ENCODE results near the gene HDAC4.
A peak's percentile ranks its signal among the peaks of the same experiment; 100 is the strongest.
"Not testable (repeated sequence)": the region's sequence is repeated elsewhere in the genome, so short reads cannot be mapped to it uniquely, and the experiment has no call there.

The HDAC4 gene

DNA sequence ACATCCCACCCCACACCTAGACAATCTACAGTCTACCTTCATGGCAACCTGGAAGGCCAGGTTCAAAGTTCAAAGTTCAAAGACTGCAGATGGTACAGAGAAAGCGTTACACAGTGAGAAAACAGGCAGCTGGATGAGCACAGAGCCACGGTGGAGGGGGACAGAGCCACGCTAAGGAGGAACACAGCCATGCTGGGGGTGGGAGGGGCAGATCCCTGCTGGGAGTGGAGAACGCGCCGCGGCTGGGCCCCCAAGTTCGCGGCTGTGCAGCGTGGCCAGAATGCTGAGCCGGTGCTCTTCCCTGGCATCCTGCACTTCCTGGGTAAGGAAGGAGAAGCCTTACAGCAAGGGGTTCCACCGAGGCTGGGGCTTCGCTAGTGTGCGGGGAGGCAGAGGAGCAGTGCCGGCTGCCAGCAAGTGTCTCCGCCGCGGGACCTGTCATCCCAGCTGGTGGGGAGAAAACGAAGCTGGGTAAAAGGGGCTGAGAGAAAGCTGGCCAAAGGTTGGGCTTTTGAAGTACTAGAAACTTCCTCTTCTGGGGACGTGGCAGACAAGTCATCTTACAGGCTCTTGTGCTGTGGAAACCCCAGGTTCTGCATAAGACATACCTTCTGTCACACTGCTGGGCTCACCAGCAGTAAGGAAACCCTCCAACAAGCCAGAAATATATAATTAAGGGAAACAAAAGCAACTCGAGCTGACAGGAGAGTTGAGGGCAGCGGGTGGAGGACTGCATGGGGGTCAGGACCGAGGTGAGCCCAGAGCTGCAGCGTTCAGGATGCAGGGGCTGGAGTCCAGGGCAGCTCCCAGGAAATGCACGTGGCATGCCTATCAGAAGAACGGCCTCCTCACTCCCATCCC, 115.5 kb downstream of the HDAC4 start:
- in situ Hi-C loops (cut with MboI; ENCODE audit: low sequenced_read_pairs, unreplicated experiment), result no loop called here
- TF ChIP-seq, protein P1, sequence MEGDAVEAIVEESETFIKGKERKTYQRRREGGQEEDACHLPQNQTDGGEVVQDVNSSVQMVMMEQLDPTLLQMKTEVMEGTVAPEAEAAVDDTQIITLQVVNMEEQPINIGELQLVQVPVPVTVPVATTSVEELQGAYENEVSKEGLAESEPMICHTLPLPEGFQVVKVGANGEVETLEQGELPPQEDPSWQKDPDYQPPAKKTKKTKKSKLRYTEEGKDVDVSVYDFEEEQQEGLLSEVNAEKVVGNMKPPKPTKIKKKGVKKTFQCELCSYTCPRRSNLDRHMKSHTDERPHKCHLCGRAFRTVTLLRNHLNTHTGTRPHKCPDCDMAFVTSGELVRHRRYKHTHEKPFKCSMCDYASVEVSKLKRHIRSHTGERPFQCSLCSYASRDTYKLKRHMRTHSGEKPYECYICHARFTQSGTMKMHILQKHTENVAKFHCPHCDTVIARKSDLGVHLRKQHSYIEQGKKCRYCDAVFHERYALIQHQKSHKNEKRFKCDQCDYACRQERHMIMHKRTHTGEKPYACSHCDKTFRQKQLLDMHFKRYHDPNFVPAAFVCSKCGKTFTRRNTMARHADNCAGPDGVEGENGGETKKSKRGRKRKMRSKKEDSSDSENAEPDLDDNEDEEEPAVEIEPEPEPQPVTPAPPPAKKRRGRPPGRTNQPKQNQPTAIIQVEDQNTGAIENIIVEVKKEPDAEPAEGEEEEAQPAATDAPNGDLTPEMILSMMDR (IDR thresholded peaks at IDR 0.05; ENCODE audit: borderline replicate concordance, control extremely low read depth, extremely low read depth, insufficient read depth, missing control alignments), result no peak
- DNase-seq (ENCODE audit: low spot score), result peak; percentile 66

DNA sequence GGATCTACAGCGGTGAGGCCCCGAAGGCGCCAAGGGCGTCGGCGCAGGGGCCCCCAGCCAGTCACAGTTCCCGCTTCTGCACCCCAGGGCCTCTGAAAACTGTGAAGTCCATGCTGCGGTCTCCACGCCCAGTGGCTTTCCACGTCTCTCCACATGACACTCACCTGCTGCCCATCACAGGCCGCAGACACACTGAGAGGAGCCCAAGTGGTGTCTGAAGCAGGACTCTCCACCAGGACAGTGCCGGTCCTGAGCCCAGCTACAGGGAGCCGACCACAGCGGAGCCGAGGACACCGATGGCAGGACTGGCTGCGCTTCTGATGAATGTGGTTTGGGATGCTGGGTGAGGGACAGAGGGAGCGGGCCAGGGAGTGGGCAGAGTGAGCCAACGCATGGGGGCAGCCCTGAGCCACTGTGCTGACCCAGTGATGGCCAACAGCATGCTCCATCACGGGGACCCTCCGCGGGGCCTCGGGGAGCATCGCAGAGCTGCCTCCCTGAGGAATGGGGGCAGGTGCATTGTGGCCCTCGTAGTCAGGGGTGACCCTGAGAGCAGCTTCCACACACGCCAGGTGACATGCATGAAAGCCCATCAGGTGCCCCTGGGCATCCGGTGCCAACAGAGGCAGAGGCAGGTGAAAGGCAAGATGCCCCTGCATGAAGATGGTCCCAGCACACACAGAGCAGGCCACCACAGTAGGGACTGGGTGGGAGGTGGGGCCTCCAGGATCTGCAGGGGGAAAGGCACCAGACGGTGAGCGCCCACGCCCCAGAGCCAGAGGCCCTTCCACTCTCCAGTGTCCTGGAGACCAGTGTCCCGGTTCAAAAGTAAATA, 116.6 kb downstream of the HDAC4 start:
- in situ Hi-C loops (cut with MboI; ENCODE audit: low sequenced_read_pairs, unreplicated experiment), result no loop called here
- no peak for DNase-seq (ENCODE audit: low spot score)
- TF ChIP-seq, protein P1 (IDR thresholded peaks at IDR 0.05; ENCODE audit: borderline replicate concordance, control extremely low read depth, extremely low read depth, insufficient read depth, missing control alignments), result no peak

DNA sequence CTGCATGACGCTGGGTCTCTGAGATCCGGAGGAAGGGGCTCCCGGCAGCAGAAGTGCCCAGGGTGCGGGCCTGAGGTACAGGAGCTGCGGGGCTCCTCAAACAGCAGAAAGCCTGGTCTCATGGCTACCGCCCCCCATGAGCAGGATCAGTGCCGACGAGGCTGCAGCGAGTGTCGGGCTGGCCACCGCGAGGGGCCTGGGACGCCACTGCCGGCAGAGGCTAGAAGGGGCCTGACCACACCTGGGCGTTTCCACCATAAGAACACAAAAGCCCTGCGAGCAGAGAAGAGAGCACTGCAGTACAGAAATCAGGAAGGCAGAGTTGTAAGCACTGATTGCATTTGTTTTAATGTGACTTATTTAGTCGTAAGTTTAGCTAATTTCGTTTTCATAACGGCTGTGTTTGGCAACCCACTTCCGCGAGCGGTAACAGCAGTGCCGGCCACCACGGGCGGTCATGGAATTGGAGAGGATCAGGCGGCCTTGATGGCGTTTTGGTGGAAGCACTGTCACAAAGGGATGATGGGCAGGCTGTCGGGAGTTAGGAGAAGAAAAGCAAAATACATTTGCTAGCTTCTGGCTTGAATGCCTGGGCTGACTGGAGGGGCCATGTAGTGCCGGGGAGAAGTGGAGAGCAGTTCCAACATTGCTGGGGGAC, 117.4 kb downstream of the HDAC4 start:
- TF ChIP-seq, protein P1 (IDR thresholded peaks at IDR 0.05; ENCODE audit: borderline replicate concordance, control extremely low read depth, extremely low read depth, insufficient read depth, missing control alignments), result no peak
- no peak for DNase-seq (ENCODE audit: low spot score)
- in situ Hi-C loops (cut with MboI; ENCODE audit: low sequenced_read_pairs, unreplicated experiment), result no loop called here

DNA sequence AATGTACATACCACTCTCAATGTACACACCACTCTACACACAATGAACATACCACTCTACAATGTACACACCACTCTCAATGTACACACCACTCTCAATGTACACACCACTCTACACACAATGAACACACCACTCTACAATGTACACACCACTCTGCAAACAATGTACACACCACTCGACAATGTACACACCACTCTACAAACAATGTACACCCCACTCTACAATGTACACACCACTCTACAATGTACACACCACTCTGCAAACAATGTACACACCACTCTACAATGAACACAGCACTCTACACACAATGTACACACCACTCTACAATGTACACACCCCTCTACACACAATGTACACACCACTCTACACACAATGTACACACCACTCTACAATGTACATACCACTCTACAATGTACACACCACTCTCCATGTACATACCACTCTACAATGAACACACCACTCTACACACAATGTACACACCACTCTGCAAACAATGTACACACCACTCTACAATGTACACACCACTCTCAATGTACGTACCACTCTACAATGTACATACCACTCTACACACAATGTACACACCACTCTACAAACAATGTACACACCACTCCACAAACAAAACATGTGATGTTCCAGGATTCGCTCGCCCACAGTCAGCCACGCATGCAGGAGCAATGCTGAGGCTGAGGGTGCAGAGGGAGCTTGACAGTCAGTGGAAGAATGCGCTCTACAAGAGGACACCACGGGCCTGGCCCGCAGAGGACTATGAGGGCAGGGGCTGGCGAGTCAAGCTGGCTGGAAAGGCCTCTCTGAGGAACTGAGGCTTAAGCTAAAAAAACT, 118.2 kb downstream of the HDAC4 start:
- DNase-seq (ENCODE audit: low spot score), result no peak
- in situ Hi-C loops (cut with MboI; ENCODE audit: low sequenced_read_pairs, unreplicated experiment), result no loop called here
- TF ChIP-seq, protein P1 (IDR thresholded peaks at IDR 0.05; ENCODE audit: borderline replicate concordance, control extremely low read depth, extremely low read depth, insufficient read depth, missing control alignments), result no peak

DNA sequence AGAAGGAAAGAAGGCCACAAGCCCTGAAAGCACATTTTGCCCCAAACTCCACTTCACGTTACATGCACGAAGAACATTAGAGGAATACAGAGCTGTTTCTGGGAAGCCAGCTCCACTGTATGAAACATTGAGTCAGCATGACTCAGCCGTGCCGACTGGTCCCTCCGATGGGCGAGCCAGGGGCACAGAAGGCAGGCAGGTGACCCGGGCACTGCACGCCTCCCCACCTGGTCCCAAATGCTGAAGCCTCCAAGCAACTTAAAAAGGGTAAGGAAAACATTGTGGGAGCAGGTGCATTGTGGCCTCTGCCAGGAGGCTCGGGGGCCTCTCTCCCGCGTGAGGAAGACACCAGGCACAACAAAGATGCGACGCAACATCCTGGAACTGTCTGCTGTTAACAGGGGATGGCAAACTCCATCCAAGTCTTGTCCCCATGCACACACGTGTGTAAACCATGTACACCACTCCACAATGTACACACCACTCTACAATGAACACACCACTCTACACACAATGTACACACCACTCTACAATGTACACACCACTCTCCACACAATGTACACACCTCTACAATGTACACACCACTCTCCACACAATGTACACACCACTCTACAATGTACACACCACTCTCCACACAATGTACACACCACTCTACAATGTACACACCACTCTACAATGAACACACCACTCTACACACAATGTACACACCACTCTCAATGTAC, 120.4 kb downstream of the HDAC4 start:
- DNase-seq (ENCODE audit: low spot score); in situ Hi-C loops (cut with MboI; ENCODE audit: low sequenced_read_pairs, unreplicated experiment): not testable (repeated sequence)

DNA sequence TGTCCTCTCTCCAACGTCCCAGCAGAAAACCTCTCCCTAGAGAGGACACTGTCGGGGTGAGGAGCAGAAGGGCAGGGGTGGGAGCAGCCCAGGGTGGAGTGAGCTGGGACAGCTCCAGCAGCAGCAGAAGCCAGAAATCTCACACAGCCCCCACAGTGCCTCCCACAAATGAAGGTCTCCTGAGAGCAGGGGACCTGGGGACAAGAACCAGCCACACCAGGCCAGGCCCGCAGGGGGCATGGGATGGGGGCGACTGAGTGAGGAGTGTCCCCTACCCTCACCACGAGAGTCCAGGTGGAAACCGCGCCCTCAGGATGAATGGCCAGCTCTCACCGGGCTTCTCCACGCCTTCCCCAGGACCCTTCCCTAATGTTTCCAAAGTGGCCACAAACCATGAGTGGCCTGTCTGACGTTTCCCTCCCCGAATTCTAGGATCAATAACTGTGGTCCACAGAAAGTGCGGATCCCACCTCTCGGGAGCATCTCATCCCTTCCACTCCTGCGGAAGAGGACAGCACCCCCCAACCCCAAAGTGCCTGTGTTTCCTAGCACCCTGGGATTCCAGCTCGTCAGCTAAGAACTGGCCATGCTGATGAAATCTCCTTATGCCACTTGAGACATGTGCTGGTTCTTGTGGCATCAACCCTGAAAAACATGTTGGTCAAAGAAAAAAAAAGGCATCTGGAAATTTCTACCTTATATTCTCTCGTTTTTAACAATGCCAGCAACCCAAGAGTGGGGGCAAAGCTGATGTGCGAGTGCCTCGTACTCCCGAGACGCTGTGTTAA, 121.1 kb downstream of the HDAC4 start:
- no peak for DNase-seq (ENCODE audit: low spot score)
- in situ Hi-C loops (cut with MboI; ENCODE audit: low sequenced_read_pairs, unreplicated experiment), result no loop called here
- TF ChIP-seq, protein P1 (IDR thresholded peaks at IDR 0.05; ENCODE audit: borderline replicate concordance, control extremely low read depth, extremely low read depth, insufficient read depth, missing control alignments), result no peak

Data from GM13976 (cell line).